Pancreas (tissue), 10 donors: ENCODE data around the gene SHISA2. TPM values are rescaled to one million over a fixed set of nuclear protein-coding genes. Genes with fewer than 3 reads are reported as not detected.
A peak's percentile ranks its signal among the peaks of the same experiment; 100 is the strongest.

Experiments
- ATAC-seq, 4 donors: fragments of 200-7000 bp; cut with Tn5 transposase; one replicate each; pipeline versions ENCODE4 v1.8.0 to v1.9.1; 2020; ENCODE audit warnings: mild to moderate bottlenecking in 4 of 4, moderate library complexity in 4 of 4
- DNase-seq, 6 donors: peaks; one replicate each; pipeline ENCODE4 v3.0.0-alpha.2; 2020
- FAIRE-seq: peaks from 2 replicates; lab custom pipeline; 2012; peaks lifted over from hg19 to GRCh38; lab: Jason Lieb, UNC
- H3K27ac ChIP-seq, 4 donors: fragments of 200-600 bp; sonication (generic); 1 replicate in 3 of 4; 2 replicates in 1 of 4; pipeline versions ENCODE4 v1.5.0 to v1.8.0; 2020
- H3K27me3 ChIP-seq, 4 donors: fragments of 200-600 bp; one replicate each; pipeline ENCODE4 v1.8.0; 2021
- H3K36me3 ChIP-seq, 3 donors: fragments of 200-600 bp; sonication (generic) in 1 of 3; one replicate each; pipeline versions ENCODE4 v1.5.0 to v1.8.0; 2020 to 2021
- H3K4me1 ChIP-seq, 3 donors: fragments of 200-600 bp; one replicate each; pipeline ENCODE4 v1.8.0; 2021
- H3K4me3 ChIP-seq, 4 donors: fragments of 200-600 bp; sonication (generic) in 2 of 4; one replicate each; pipeline versions ENCODE4 v1.5.0 to v1.8.0; 2020 to 2021
- H3K9me3 ChIP-seq, 4 donors: fragments of 200-600 bp; one replicate each; pipeline ENCODE4 v1.8.0; 2021
- CTCF ChIP-seq, 4 donors: fragments of 200-600 bp; sonication (generic) in 3 of 4; IDR thresholded peaks; one replicate each; pipeline versions ENCODE4 v1.5.0 to v1.8.0; 2021; ENCODE audit warnings: antibody characterized with exemption in 4 of 4
- WGBS, 2 donors: extraction: QIAGEN DNeasy Blood & Tissue Kit; methylation state at CpG; one replicate each; pipeline ENCODE4 v1.1.7; 2013; 5-methylcytosine and 5-hydroxymethylcytosine counted together
- intact Hi-C, 3 donors: fragments of 100-400 bp; cut with DNase I; formaldehyde crosslinking; loops; one replicate each; pipeline versions ENCODE4 v1.11.1 to v1.14.2; 2022
- polyA plus RNA-seq, 2 donors: library from polyadenylated mRNA; stranded (reverse); fragments of 200-250 nt; gene quantifications; one replicate each; pipeline ENCODE4 v1.2.3, GENCODE V29; 2013
- total RNA-seq, 6 donors: library from RNA; stranded (reverse); fragmentation: NEBNext Ultra II Directional in 4 of 6; extraction: Animal tissue kit (Norgen Biotek cat#: 25700) in 4 of 6; gene quantifications; one replicate each; pipeline versions ENCODE4 v1.2.1 to v1.2.4, GENCODE V29; 2021 to 2023
- donor health status: healthy with polysubstance abuse.
- donor health status: DM: no; HTN: no; CAD: no; lungs with moderate emphysema.
- donor health status: DM: no; HTN: no; CAD: no.
- donor health status: control.
- donor health status: control.
- donor health status: Bipolar disorder and iron deficiency.
- donor health status: DM: yes; HTN: yes; CAD: no.
- donor health status: DM: no; HTN: no; CAD: no.
- donor health status: DM: no; HTN: no; CAD: no.
- donor health status: DM: yes; HTN: yes; CAD: no.

The SHISA2 gene
- total and polyA plus RNA-seq, 8 donors = 0.23 to 0.98 (median 0.42) TPM

DNA sequence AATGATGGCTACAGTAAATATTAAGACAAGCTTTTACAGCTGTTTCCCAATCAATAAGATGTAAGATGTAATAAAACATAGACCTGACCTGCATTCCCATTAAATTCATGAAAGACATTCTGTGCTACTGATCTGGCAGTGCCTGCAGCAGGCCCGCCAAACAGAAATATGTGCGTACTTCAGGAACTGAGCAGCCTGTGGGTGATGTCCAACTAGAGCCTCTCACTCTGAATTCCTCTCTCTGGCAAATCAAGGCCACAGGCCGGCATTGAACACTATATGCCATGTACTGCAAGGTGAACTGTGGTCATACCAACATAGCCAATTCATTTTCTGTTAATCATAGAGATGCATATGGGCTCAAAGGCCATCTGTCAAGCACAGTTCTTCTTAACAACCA, 17.8 kb downstream of the SHISA2 start:
- Histone ChIP-seq H3K36me3 (no peaks in the 10 kb centered on the region), H3K9me3 (no peaks in the 10 kb centered on the region), H3K4me3 (no peak overlapping the region), H3K4me1 (no peaks in the 10 kb centered on the region), H3K27ac (no peak overlapping the region), H3K27me3 (no peaks in the 10 kb centered on the region)
- ATAC-seq (no peak), DNase-seq (no peak), FAIRE-seq (no peak)
- no peak for TF ChIP-seq CTCF (IDR thresholded peaks at IDR 0.05)
- WGBS, 2 donors = 57 to 68% methylated on average over 3 of the region's 3 CpGs
- intact Hi-C loops = no loop called here

GRCh38 chr13:26030331-26030730, 21.5 kb downstream of the SHISA2 start:
- H3K27ac ChIP-seq = no peak overlapping the region
- no peak for ATAC-seq
- WGBS, 2 donors = 59 to 69% methylated on average over 4 of the region's 4 CpGs
- H3K9me3 ChIP-seq = no peaks in the 10 kb centered on the region
- FAIRE-seq = no peak
- TF ChIP-seq CTCF (IDR thresholded peaks at IDR 0.05) = no peak
- no peaks in the 10 kb centered on the region for H3K36me3 ChIP-seq
- intact Hi-C loops = no loop called here
- H3K27me3 ChIP-seq = no peaks in the 10 kb centered on the region
- no peak for DNase-seq
- H3K4me3 ChIP-seq = no peak overlapping the region
- no peaks in the 10 kb centered on the region for H3K4me1 ChIP-seq

DNA sequence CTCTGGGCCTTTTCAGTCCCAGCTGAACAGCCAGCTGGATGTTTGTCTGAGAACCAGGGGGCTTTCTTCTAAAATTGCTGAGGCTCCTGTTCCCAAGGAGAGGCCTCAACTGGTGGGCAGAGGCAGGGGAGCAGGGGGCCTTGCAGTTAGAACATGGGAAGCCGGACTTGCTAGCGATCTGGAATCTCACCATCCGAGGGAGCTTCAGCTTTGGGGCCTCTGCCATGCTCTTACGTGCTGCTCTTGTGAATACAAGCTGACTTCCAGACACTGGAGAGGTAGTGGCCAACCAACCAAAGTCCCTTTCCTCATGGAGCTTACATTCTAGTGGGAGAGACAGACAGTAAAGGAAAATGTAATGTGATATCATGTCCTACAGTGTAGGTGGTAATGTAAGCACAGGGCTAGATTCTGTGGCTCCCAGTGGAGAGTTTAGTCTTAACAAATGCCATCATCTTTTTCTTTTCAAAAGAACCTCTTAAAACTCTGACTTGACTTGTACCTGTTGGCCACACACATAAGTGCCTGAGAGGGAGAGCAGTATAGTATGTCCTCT, 22.2 kb downstream of the SHISA2 start:
- intact Hi-C loops = no loop called here
- no peaks in the 10 kb centered on the region for H3K36me3 ChIP-seq
- ATAC-seq (no peak), FAIRE-seq (no peak), DNase-seq (no peak)
- H3K4me1 ChIP-seq = no peaks in the 10 kb centered on the region
- WGBS, 2 donors = 77 to 88% methylated on average over 4 of the region's 4 CpGs
- H3K4me3 ChIP-seq = no peak overlapping the region
- no peak for TF ChIP-seq CTCF (IDR thresholded peaks at IDR 0.05)
- no peak overlapping the region for H3K27ac ChIP-seq
- no peaks in the 10 kb centered on the region for H3K27me3 ChIP-seq
- H3K9me3 ChIP-seq = no peaks in the 10 kb centered on the region

DNA sequence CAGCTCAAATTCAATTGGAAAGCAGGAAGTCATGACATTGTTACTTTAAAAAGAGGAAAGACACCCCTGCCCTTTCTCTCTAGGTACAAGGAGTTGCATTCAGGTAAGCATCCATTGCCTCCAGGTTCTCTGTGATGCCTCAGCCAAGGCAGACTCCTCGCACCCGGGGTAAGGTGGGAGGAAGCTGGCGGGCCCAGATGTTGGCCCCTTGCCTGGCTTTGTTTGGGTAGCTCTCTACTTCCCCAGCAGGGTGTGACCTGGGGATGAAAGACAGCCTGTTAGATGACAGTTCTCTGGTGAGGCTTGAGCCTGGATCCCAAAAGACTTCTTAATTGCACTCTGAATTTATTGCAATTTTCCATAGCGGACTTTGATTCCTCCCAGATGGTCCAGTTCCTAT, 25.6 kb downstream of the SHISA2 start:
- Histone ChIP-seq H3K4me3 (no peak overlapping the region), H3K9me3 (no peaks in the 10 kb centered on the region), H3K36me3 (no peaks in the 10 kb centered on the region), H3K4me1 (peaks cover 0 to 9% (median 3%) of the 10 kb centered on the region in 3 donors), H3K27me3 (no peaks in the 10 kb centered on the region), H3K27ac (no peak overlapping the region)
- no peak for TF ChIP-seq CTCF (IDR thresholded peaks at IDR 0.05)
- intact Hi-C loops = no loop called here
- FAIRE-seq (no peak), ATAC-seq (no peak), DNase-seq (no peak)
- 82 to 83% methylated on average over 4 of the region's 4 CpGs for WGBS, 2 donors

DNA sequence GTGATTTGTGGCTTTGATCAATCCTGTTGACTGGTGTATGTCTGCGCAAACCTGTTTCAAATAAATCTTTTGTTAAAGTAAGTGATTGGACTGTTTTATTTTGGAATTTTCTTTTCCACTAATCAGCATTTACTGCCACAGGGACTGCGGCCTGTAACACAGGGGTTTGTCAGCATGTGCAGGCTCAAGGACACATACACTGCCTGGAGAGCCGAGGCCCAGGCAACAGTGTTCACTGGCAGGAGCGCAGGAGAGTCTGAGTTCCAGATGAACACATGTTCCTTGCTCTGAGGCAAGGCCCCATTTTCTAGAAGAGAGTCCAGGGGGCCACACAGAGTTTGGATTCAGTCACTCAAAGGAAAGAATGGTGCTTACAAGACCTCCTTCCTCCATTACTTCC, 26.0 kb downstream of the SHISA2 start:
- no peaks in the 10 kb centered on the region for H3K36me3 ChIP-seq
- intact Hi-C loops = no loop called here
- DNase-seq (no peak), ATAC-seq (peak in 1 of 4 donors; percentile 39), FAIRE-seq (no peak)
- 60 to 64% methylated on average over 4 of the region's 4 CpGs for WGBS, 2 donors
- TF ChIP-seq CTCF (IDR thresholded peaks at IDR 0.05) = no peak
- no peak overlapping the region for H3K4me3 ChIP-seq
- peaks cover 0 to 9% (median 3%) of the 10 kb centered on the region in 3 donors for H3K4me1 ChIP-seq
- no peaks in the 10 kb centered on the region for H3K9me3 ChIP-seq
- no peaks in the 10 kb centered on the region for H3K27me3 ChIP-seq
- no peak overlapping the region for H3K27ac ChIP-seq
